Measurements from ENCODE around the gene MEGF6.
"Not testable (repeated sequence)": the region's sequence is repeated elsewhere in the genome, so short reads cannot be mapped to it uniquely, and the experiment has no call there.

The MEGF6 gene

DNA sequence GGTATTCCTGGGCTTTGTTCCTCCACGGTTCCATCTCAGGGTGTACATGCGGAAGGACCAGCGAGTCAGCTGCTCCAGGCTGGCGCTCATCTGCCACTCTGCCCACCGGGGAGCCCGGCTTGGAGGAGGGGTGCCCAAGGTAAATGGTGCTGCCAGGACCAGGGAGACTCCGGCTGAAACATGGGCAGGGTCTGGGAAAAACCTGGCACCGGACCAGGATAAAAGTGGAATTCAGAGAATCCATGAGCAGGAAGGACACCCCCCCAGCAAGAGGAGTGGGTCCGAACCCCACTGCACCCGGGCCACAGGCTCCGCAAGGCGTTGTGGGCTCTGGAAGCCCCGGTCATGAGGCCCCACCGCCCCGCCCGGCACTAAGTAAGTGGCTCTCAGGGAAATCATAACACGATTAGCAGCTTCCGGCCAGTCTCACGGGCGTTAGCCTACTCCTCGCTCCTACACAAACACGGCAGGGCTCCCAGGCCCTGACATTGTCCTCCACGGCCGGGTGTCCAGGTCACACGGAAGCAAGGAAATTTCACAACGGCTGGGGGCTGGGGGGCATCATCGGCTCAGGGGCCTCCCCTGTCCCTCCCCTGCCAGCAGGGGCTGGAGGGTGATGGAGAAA lies 21.1 kb downstream of the MEGF6 start:
- DNase-seq, result no peak

DNA sequence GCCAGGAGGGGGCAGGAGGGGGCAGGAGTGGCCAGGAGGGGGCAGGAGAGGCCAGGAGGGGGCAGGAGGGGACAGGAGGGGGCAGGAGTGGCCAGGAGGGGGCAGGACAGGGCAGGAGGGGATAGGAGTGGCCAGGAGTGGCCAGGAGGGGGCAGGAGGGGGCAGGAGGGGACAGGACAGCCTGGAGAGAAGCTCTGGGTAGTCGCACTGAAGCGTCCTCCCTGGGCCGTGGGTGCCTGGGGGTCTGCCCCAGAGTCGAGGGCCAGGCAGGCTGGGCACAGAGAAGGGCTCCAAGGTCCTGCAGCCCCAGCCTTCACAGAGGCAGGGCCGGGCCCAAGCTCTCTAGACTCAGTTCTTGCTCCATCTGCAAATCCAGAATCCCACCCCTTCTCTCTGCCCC lies 22.9 kb downstream of the MEGF6 start:
- DNase-seq, result no peak

DNA sequence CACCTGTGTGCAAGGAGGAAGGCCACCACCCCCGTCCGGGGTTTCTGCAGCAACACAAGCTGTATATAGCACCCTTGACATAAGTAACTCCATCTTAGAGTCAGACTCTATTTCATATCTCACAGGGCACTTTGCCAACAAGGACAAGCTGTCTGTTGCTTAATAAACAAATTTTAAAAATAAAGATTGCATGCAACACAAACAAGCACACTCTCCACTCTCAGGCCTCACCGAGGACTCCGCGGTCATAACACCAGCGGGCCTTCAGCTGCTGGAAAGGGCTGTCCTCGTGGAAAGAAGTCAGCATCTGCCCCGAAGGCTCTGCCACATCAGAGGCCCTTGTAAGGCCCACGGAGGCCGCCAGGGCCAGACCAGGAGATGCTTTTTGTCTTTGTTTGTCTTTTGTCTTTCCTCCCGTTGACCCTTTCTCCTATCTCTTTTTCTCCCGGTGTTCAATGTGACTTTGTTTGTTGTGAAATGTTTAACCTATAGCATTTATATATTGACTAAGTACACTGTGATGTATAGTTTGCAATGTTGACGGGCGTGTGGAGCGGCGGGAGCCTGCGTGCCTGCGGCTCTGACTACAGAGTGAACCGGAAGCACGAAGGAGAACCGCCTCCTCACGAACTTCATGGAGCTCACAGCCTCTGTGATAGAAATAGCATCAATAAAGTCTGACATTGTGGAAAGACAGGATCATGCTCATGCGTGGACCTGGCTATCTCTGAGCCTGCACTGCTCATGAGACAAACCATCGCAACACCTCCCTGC lies 24.1 kb downstream of the MEGF6 start:
- no peak for DNase-seq

DNA sequence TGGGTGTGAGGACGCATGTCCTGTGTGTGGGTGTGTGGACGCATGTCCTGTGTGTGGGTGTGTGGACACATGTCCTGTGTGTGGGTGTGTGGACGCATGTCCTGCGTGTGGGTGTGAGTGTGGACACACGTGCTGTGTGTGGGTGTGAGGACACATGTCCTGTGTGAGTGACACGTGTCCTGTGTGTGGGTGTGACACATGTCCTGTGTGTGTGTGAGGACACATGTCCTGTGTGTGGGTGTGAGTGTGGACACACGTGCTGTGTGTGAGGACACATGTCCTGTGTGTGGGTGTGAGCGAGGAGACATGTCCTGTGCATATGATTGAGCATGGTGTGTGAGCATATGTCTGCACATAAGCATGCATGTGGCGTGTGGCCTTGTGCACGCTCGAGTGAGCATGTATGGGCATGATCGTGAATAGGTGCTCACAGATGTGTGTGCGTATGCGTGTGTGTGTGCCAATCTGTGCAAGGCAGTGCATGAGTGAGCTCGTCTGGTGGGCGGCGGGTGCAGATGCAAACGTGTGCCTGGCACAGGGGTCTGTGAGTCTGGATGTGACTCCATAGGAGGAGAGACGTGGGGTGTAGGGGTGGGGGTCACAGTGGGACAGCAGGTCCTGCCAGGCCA lies 25.3 kb downstream of the MEGF6 start:
- DNase-seq, result no peak

DNA sequence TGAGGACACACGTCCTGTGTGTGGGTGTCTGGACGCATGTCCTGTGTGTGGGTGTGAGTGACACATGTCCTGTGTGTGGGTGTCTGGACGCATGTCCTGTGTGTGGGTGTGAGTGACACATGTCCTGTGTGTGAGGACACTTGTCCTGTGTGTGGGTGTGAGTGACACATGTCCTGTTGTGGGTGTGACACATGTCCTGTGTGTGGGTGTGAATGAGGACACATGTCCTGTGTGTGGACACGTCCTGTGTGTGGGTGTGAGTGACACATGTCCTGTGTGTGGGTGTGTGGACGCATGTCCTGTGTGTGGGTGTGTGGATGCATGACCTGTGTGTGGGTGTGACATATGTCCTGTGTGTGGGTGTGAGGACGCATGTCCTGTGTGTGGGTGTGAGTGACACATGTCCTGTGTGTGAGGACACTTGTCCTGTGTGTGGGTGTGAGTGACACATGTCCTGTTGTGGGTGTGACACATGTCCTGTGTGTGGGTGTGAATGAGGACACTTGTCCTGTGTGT lies 25.9 kb downstream of the MEGF6 start:
- not testable (repeated sequence) for DNase-seq

DNA sequence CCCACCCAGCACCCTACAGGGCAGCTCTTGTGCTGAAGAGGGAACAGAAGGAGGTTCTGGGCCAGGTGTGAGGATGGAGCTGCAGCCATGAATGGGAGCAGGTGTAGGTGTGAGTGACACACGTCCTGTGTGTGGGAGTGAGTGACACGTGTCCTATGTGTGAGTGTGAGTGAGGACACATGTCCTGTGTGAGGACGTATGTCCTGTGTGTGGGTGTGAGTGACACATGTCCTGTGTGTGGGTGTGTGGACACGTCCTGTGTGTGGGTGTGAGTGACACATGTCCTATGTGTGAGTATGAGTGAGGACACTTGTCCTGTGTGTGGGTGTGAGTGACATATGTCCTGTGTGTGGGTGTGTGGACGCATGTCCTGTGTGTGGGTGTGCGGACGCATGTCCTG lies 26.4 kb downstream of the MEGF6 start:
- no peak for DNase-seq

DNA sequence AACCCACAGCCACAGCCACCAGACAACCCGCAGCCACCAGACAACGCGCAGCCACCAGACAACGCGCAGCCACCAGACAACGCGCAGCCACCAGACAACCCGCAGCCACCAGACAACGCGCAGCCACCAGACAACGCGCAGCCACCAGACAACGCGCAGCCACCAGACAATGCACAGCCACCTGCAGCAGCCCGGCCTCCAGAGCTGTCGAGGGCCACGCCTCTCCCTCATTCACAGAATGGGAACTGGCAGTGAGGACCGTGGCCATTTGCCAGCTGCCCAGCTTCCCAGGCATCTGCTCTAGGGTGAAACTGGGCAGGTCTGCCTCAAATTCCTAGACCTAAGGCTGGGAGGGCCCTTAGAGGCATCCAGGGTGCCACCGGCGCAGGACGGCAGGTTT lies 27.6 kb downstream of the MEGF6 start:
- not testable (repeated sequence) for DNase-seq

DNA sequence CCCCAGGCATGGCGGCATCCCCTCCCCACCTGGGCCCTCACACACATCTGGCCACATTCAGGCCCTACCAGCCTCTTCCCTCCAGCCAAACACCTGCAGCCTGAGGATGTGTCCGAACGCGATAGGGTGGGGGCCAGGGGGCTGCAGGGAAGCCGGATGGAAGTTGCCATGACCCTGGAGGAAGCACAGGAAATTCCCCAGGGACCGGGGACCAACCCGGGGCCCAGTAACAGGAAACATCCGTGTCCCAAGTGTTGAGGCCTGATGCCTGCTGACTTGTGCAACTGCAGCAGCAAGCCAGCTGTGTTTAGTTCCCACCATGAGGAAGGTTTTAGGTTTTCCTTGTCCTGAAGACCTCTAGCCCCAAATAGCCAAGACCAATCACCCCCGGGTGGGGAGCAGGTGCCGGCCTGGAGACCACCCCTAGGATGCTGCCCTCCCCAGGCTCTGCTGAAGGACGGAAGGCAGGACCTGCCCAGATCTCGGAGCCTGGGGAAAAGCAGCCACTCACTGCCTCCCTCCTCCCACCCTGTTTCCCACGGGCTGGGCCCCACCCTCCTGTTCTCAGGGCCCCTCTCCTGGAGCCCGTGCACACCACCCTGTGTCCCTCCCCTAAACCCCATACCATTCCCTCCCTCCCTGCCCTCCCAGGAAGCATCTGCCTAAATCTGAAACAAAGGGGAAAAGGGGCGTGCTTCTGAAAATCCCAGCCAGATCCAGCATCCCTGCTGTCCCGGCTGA lies 29.8 kb downstream of the MEGF6 start:
- no peak for DNase-seq

DNA sequence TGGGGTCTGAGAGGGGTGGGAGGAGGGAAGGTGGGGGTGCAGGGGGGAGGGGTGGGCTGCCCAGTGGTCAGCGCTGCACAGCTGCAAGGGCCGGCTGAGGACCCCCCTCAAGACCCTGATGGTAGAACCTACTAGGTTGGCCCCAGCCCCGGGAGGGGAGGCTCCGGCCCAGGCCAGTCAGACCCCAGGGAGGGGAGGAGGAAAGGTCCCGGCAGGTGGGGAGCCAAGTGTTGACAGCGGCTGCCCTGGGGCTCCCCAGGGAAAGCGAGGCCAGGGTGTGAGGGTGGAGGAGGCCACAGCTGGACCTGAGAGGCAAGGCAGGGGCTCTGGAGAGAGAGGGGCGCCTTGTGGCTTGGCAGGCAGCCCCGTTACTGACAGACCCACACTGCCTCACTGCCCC lies 31.1 kb downstream of the MEGF6 start:
- DNase-seq, result no peak

DNA sequence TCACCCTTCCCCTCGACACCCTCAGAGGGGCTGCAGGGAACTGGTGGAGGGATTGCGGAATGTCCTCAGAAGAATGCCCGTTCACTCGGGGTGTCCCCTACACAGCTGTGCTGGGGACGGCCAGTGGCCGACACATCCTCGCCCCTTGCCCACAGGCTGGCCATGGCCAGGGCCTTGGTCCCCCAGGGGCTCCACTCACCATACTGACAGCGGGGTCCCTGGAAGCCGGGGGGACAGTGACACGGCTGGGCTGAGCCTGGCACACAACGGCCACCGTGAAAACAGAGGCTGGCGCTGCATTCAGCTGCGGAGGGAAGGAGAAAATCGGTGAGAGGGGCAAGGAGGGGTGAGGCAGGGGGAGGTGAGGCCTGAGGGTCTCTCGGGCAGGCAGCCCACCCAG lies 31.7 kb downstream of the MEGF6 start:
- no peak for DNase-seq

DNA sequence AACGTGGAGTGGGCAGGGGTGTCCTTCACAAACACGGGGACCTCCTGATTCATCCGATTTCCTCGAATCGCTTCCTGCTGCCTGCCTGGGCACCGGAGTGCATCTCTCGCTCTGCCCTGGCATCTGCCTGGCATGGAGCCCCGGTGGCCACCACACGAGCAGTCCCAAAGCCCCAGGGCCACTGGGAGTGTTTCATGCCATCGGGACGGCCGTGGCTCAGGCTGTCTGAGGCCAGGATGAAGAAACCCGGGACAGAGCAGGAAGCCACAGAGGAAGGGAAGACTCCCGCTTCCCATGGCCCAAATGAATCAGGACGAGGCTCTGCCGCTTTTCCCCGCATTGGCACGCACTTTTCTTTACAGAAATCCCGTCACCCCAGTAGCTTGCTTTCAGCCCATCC lies 32.4 kb downstream of the MEGF6 start:
- DNase-seq, result no peak

DNA sequence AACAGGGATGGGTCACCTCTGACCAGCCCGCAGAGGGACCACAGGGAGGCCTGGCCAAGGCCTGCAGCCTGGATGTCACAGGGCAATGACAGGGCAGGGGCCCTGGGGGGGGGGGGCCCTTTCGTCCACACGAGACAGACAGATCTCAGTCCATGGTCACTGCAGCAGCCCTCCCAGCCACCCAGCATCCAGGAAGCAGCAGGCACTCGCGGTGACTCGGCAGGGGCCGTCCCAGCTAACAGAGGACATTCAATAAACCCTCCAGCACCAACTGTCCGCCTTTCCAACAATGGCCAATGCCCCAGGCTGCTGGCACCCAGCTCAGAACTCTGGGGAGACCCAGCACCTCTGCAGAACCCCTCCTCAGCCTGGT lies 32.9 kb downstream of the MEGF6 start:
- DNase-seq, result no peak

DNA sequence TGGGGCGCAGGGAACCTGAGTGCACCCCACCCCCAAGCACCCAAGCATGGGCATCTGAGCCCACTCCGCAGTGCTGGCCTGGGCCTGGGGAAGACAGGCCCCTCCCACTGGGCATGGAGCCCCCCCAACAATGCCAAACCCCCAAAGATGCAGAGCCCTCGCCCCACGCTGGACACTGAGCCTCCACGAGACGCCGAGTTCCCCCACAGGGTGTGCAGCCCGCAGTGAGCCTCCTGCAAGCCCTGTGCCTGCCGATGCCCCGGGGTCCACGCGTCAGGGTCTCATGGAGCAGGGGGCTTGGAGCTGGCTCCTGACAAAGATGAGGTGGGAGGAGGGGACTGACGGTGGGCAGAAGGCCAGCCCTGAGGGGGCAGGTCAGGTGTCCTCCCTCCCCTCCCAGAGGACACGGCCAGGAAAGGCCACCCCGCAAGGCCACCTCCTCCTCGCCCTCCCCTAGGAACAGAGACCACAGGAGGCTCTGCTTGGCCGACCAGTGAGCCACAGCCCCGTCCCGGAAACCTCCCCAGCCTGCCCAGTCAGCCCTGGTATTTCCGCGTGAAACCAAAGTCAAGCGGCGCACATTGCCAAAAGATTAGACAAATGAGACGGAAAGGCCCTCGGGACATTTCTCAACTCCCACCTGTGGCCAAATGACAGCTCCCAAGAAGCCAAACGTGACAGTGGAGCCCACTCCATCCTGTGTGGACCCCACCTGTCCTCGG lies 33.4 kb downstream of the MEGF6 start:
- no peak for DNase-seq

DNA sequence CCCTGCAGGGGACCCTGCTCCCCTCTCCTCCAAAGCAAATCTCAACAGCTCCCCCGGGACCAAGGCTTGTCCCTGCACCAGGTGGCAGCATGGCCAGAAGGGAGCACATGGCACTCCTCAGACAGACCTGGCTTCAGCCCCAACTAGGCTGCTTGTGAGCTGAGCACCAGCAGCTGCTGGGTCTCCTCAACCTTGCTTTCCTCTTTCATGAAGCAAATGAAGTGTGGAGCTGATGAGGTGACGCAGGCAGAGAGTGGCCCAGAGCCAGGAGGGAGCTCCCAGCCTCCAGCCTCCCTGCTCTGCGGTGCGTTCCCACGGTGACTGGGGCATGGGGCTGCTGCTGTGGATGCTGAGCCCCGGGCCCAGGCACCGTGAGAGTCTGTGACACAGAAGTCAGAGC lies 34.0 kb downstream of the MEGF6 start:
- no peak for DNase-seq

DNA sequence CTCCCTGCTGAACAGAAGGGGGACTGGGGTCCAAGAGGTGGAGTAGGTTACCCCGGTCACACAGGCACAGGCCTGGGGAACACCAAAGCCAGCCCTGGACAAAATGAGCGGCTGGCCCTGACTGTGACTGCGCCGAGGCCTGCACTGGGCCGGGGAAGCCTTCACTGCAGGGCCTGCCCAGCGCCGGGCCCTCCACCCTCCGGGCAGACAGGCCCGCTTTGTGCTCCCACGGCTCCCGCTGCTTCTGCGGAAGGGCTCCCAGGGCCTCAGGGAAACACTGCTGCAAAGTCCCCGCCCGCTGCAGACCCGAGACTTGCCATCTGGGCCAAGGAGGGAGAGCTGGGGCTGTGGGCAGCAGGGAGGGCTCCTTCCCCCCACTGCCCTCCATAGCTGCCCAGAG lies 35.3 kb downstream of the MEGF6 start:
- no peak for DNase-seq

DNA sequence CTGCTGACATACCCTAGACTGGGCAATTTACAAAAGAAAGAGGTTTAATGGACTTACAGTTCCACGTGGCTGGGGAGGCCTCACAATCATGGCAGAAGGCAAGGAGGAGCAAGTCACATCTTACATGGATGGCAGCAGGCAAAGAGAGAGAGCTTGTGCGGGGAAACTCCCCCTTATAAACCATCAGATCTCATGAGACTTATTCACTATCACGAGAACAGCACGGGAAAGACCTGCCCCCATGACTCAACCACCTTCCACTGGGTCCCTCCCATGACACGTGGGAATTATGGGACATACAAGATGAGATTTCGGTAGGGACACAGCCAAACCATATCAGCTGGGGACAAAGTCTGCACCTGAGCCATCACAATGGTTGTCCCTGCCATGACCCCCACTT lies 35.8 kb downstream of the MEGF6 start:
- not testable (repeated sequence) for DNase-seq

DNA sequence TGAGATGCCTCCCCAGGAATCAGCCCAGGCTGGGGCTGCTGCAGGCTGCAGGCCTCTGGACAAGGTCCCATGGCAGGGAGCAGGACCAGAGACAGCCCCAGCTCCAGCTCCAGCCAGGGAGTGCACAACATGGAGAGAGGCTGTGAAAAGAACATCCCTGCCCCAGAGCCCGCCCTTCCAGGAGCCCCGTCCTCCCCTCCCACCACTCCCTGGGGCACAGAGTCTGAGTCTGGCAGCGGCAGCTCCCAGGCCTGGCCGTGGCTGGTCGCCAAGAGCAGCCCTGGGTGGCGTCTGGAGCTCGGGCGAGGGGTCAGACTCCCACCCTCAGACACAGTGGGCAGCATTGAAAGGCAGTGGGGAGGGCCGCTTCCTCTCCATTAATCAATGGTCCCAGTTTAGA lies 37.8 kb downstream of the MEGF6 start:
- no peak for DNase-seq

DNA sequence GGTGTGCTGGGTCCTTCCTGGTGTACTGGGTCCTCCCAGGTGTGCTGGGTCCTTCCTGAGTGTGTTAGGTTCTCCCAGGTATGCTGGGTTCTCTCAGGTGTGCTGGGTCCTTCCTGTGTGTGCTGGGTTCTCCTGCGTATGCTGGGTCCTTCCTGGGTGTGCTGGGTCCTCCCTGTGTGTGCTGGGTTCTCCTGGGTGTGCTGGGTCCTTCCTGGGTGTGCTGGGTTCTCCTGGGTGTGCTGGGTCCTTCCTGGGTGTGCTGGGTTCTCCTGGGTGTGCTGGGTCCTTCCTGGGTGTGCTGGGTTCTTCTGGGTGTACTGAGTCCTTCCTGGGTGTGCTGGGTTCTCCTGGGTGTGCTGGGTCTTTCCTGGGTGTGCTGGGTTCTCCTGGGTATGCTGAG lies 38.7 kb downstream of the MEGF6 start:
- not testable (repeated sequence) for DNase-seq

DNA sequence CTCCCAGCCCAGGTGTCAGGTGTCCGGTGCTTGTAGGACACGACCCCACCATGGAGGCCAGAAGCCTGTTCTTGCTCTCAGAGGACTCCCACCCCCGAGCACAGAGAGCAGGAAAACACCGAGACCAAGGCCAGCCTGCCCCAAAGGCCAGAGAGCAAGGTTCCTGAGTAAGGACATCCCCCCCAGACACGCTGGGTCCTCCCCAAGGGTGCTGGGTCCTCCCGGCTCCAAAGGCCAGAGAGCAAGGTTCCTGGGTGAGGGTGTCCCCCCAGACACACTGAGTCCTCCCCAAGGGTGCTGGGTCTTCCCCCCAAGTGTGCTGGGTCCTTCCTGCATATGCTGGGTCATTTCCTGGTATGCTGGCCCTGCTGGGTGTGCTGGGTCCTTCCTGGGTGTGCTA lies 40.0 kb downstream of the MEGF6 start:
- DNase-seq, result no peak

DNA sequence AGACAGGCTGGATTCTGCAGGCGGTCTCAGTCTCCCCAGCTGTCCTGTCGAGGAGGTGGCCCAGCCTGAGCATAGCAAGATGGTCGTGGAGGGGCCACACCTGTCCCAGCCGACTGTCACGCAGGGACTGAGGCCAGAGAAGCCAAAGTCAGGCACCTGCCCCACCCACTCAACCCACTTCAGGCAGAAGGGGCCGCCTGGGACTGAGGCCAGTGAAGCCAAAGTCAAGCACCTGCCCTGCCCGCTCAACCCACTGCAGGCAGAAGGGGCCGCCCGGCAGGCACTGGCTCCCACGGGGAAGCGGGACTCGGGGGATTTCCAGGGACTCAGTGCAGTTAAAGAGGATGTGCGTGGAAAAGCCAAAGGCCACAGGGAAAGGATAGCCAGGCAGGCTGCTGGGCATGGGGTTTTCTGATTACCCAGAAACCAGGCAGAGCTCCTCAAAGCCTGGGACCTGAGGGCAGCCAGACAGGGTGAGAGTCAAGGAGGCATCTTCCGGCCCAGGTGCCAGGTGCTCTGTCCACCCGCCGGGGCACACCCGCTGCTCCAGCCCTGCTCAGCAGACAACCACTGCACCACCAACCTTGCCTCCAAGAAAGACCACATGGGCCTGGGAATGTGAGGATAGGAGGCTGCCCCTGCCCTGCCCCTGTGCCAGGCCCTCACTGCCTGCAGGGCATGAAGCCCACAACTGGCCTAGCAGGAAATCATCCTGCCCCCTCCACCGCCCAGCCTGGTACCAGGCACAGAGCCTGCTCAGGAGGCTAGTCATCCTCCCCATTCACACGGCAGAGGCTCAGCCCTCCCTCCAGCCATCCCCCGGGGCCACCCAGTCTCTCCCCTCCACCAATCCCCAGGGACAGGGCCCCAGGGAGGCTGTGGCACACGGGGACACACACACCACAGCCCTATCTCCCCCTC lies 41.0 kb downstream of the MEGF6 start:
- DNase-seq, result no peak

DNA sequence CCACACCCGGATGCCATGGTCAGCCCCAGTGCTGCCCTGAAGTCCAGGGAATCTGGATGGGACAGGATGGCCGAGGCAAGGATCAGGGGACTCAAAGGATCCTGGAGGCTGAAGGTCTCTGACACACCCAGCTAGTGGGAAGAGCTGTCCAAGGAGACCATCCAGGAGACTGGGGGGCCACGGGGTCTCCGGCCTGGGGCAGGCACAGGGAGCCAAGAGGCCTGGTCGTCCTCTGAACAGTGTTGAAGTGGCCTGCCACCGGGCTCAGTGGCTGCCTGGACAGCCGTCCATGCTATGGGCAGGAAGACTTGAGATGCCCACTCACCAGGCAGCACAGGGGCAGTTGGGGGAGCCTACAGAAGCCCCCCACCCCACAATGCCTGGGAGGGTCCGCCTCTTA lies 41.9 kb downstream of the MEGF6 start:
- no peak for DNase-seq

Measured in stimulated activated CD4-positive, alpha-beta T cell treated with anti-CD3 and anti-CD28 coated beads, Interleukin-12 subunit alpha, Interleukin-12 subunit beta, amount 100 ng/mL, for 4 hours (primary cell).